HepG2 (cell line): ENCODE measurements around the gene PTPA. TPM values are rescaled to one million over a fixed set of nuclear protein-coding genes. Genes with fewer than 3 reads are reported as not detected.
A peak's percentile ranks its signal among the peaks of the same experiment; 100 is the strongest.

ENCODE experiments used
- ATAC-seq: fragments of 200-7000 bp; cut with Tn5 transposase; 3 replicates; pipeline ENCODE4 v1.9.1; 2020; ENCODE audit warnings: mild to moderate bottlenecking, moderate library complexity
- BruUV-seq: library from RNA; stranded (reverse); fragments of 400-500 nt; replicated peaks from 2 replicates; lab custom pipeline; 2021; lab: Mats Ljungman, UMichigan
- CTCF ChIA-PET: fragments of 300-600 bp; formaldehyde crosslinking; extraction: SDS; loops from one replicate; lab custom pipeline; 2021; ENCODE audit warnings: low total read pairs, inconsistent platforms, low intra/inter-chr PET ratio; lab: Yijun Ruan, JAX
- POLR2A ChIA-PET: fragments of 350-600 bp; sonication (Branson Sonifier 250); formaldehyde crosslinking; loops from one replicate; lab custom pipeline; 2020; ENCODE audit warnings: antibody characterized with exemption, inconsistent platforms; lab: Yijun Ruan, JAX
- DNase-seq: peaks from one replicate; pipeline ENCODE4 v3.0.0-alpha.2; 2015; ENCODE audit warnings: low spot score
- FAIRE-seq: peaks from 3 replicates; lab custom pipeline; 2011; peaks lifted over from hg19 to GRCh38; lab: Jason Lieb, UNC
- H2AFZ ChIP-seq: one replicate; pipeline ENCODE4 v1.6.1; 2011; ENCODE audit warnings: low read length, inconsistent platforms
- H3K27ac ChIP-seq: fragments of 300-600 bp; 3 replicates; pipeline ENCODE4 v1.8.0; 2011; ENCODE audit warnings: mixed run types, mild to moderate bottlenecking, mixed read lengths, low read length, inconsistent platforms; ENCODE audit not compliant: insufficient read depth; ENCODE audit errors: extremely low read length
- H3K27me3 ChIP-seq, 2 experiments: fragments of 200-600 bp in 1 of 2; 2 replicates in 1 of 2; 3 replicates in 1 of 2; pipeline versions ENCODE4 v1.6.0 to v1.8.0; 2011; ENCODE audit warnings: low read length in 2 of 2, mild to moderate bottlenecking in 2 of 2, moderate library complexity in 2 of 2, inconsistent platforms in 1 of 2; ENCODE audit not compliant: insufficient read depth in 2 of 2, control insufficient read depth in 1 of 2
- H3K36me3 ChIP-seq, 2 experiments: fragments of 200-600 bp in 1 of 2; replicated peaks in 1 of 2; 2 replicates in 1 of 2; 3 replicates in 1 of 2; pipeline versions ENCODE4 v1.5.1 to v1.8.0; 2011; ENCODE audit warnings: low read length in 2 of 2, inconsistent platforms in 1 of 2; ENCODE audit not compliant: insufficient read depth in 2 of 2, control insufficient read depth in 1 of 2
- H3K4me1 ChIP-seq: 2 replicates; pipeline ENCODE4 v1.5.1; 2012; ENCODE audit warnings: low read length, inconsistent platforms; ENCODE audit not compliant: insufficient read depth
- H3K4me2 ChIP-seq: 2 replicates; pipeline ENCODE4 v1.6.0; 2011; ENCODE audit warnings: low read depth, low read length, inconsistent platforms
- H3K4me3 ChIP-seq, 3 experiments: fragments of 200-600 bp in 1 of 3; sonication (generic), shearing (Covaris generic) in 1 of 3; replicated peaks in 1 of 3; 2 replicates each; pipeline ENCODE4 v1.5.1; 2011 to 2016; ENCODE audit warnings: low read length in 3 of 3, inconsistent platforms in 2 of 3, low read depth in 2 of 3, mild to moderate bottlenecking in 2 of 3, control low read depth in 1 of 3, mixed read lengths in 1 of 3; ENCODE audit not compliant: insufficient read depth in 1 of 3
- H3K79me2 ChIP-seq: one replicate; pipeline ENCODE4 v1.6.1; 2011; ENCODE audit warnings: low read length, inconsistent platforms; ENCODE audit not compliant: insufficient read depth
- H3K9ac ChIP-seq: 2 replicates; pipeline ENCODE4 v1.6.0; 2011; ENCODE audit warnings: mild to moderate bottlenecking, low read depth, low read length, inconsistent platforms; ENCODE audit not compliant: insufficient read depth
- H3K9me3 ChIP-seq: 2 replicates; pipeline ENCODE4 v1.5.1; 2012; ENCODE audit warnings: mild to moderate bottlenecking, low read length
- H4K20me1 ChIP-seq: 2 replicates; pipeline ENCODE4 v1.6.0; 2011; ENCODE audit warnings: inconsistent platforms, mild to moderate bottlenecking, low read length, moderate library complexity; ENCODE audit not compliant: insufficient read depth
- GABPB1 ChIP-seq: IDR thresholded peaks from 2 replicates; pipeline ENCODE4 v1.6.1; 2016; ENCODE audit warnings: mild to moderate bottlenecking, missing genetic modification reagents, moderate library complexity, missing compliant biosample characterization
- HINFP ChIP-seq: sonication (generic); formaldehyde crosslinking; IDR thresholded peaks from 2 replicates; pipeline ENCODE4 v1.4.0; 2020; ENCODE audit warnings: low read depth, mild to moderate bottlenecking, missing genetic modification reagents
- HNF4A ChIP-seq: sonication (generic); formaldehyde crosslinking; IDR thresholded peaks from 2 replicates; pipeline ENCODE4 v1.4.0; 2020; ENCODE audit warnings: missing genetic modification reagents
- PHF8 ChIP-seq: sonication (generic); formaldehyde crosslinking; IDR thresholded peaks from 2 replicates; pipeline ENCODE4 v1.5.0; 2020; ENCODE audit warnings: missing genetic modification reagents
- SAP130 ChIP-seq: IDR thresholded peaks from 2 replicates; pipeline ENCODE4 v1.6.1; 2016; ENCODE audit warnings: low read depth
- SP5 ChIP-seq: IDR thresholded peaks from 2 replicates; pipeline ENCODE4 v1.6.1; 2016; ENCODE audit warnings: low read depth, borderline replicate concordance
- SRY ChIP-seq: sonication (generic); formaldehyde crosslinking; IDR thresholded peaks from 2 replicates; pipeline ENCODE4 v1.8.0; 2022; ENCODE audit warnings: mild to moderate bottlenecking, missing genetic modification reagents
- ZFP90 ChIP-seq: sonication (generic); formaldehyde crosslinking; IDR thresholded peaks from 2 replicates; pipeline ENCODE4 v1.8.0; 2022; ENCODE audit warnings: missing genetic modification reagents, mild to moderate bottlenecking, inconsistent platforms, borderline replicate concordance
- ZNF20 ChIP-seq: sonication (generic); formaldehyde crosslinking; IDR thresholded peaks from 2 replicates; pipeline ENCODE4 v1.4.0; 2020; ENCODE audit warnings: mild to moderate bottlenecking, moderate library complexity, missing genetic modification reagents
- ZNF672 ChIP-seq: sonication (generic); formaldehyde crosslinking; IDR thresholded peaks from 2 replicates; pipeline ENCODE4 v1.8.1; 2022; ENCODE audit warnings: missing genetic modification reagents
- WGBS: methylation state at CpG from one replicate; pipeline ENCODE4 v1.1.6; 2017; ENCODE audit warnings: low lambda C conversion rate; 5-methylcytosine and 5-hydroxymethylcytosine counted together
- in situ Hi-C: cut with HindIII; loops from 2 replicates; pipeline ENCODE4 v1.10.0; 2017; ENCODE audit warnings: low pct_unique_long_range_greater_than_20kb; ENCODE audit not compliant: extremely low pct_ligation_motif_present
- intact Hi-C: fragments of 100-400 bp; cut with micrococcal nuclease; formaldehyde crosslinking; loops from one replicate; pipeline ENCODE4 v1.10.0; 2022; ENCODE audit not compliant: unreplicated experiment
- polyA plus RNA-seq, 8 experiments: library from polyadenylated mRNA; depleted of rRNA in 3 of 8; stranded (reverse) in 7 of 8; unstranded in 1 of 8; fragments of >200 nt; fragmentation: Illumina TruSeq in 4 of 8; extraction: Trizol in 4 of 8; gene quantifications; 2 replicates each; pipeline versions ENCODE4 v1.2.1 to v1.2.3, GENCODE V29; 2011 to 2016; ENCODE audit warnings: low read depth in 4 of 8, missing spikeins in 1 of 8, mixed read lengths in 1 of 8; ENCODE audit not compliant: insufficient read depth in 1 of 8
- total RNA-seq, 5 experiments: library from RNA; depleted of rRNA; stranded (reverse); fragments of >200 nt; fragmentation: Illumina TruSeq; extraction: Trizol; gene quantifications; 2 replicates each; pipeline ENCODE4 v1.2.3, GENCODE V29; 2016; ENCODE audit warnings: low read depth in 1 of 5
- TF ChIP-seq, protein P1 (sequence below): sonication (generic); formaldehyde crosslinking; conservative IDR thresholded peaks from 2 replicates; pipeline ENCODE4 v1.8.0; 2022; ENCODE audit warnings: mild to moderate bottlenecking, moderate library complexity, missing genetic modification reagents

The PTPA gene
- total and polyA plus RNA-seq, 2 of the 13 experiments (the other 11 are each of a cell fraction or from before 2014, with no cell fraction given), result 79.3 to 105 TPM

- FAIRE-seq, result no peak
- WGBS, result 94% methylated on average over 10 of the region's 10 CpGs
- no TSS peak for BruUV-seq
- no peak for DNase-seq
- H4K20me1 ChIP-seq, result no peaks in the 10 kb centered on the region
- no peaks in the 10 kb centered on the region for H3K27me3 ChIP-seq
- H2AFZ ChIP-seq, result no peak overlapping the region
- H3K9ac ChIP-seq, result no peak overlapping the region
- intact Hi-C loops (no loop called here), in situ Hi-C loops (no loop called here)
- no peak overlapping the region for H3K4me3 ChIP-seq
- peaks cover 21% of the 10 kb centered on the region for H3K79me2 ChIP-seq
- H3K4me2 ChIP-seq, result no peak overlapping the region
- H3K9me3 ChIP-seq, result no peaks in the 10 kb centered on the region
- POLR2A ChIA-PET, result interaction anchor here (1.3 kb wide), 1 partner anchor 33 kb away, joined by 5 read pairs; the partner anchor contains the start of genes CRAT and PTPA
- H3K36me3 ChIP-seq, result no peaks in the 10 kb centered on the region
- no peak for ATAC-seq
- CTCF ChIA-PET, result no interaction called here
- H3K27ac ChIP-seq, result peak overlapping the region; percentile 13
- TF ChIP-seq HINFP (CRISPR knock-in tag), result no peak
- no peak for TF ChIP-seq ZNF672 (CRISPR knock-in tag)
- TF ChIP-seq SP5, result no peak
- peaks cover 66% of the 10 kb centered on the region for H3K4me1 ChIP-seq
These were observed 34.0 kb upstream of the PTPA start for GRCh38 chr9:129077236-129077635.

DNA sequence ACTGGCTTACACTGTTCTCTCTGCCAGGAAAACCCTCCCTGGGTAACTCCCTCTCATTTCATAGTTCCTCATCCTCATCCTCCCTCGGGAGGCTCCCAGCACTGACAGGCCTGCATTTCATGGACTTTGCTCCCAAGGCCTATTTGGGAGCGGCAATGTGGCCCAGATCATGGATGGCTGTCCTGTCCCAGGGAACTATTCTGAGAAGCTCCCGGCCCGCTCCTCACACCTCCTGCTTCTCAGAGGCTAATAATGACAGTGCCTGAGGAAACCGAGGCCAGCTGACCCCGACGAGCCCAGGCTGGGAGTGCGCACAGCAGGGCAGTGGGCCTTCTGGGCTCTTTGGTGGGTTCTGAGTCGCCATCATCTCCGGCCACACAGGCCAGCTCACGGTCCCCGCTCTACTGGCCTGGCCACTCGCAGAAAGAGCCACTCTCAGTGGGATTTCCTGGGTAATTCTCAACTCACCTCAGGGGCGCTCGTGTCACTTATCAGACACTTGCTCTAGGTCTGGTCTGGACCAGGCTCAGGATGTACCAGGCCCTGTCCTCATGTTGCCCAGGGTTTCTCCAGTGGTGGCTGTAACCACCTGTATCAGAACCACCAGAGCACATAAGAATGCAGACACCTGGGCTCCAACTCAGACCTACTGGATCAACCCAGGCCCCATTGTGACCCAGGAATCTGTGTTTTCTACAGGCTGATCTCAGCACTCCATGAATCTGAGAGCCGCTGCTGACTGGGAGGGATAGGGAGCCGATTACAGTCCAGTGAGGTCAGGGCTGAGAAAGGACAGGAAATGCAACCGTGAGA, 32.3 kb upstream of the PTPA start:
- ChIA-PET POLR2A (no interaction called here), CTCF (no interaction called here)
- BruUV-seq, result no TSS peak
- FAIRE-seq (no peak), DNase-seq (peak; percentile 41), ATAC-seq (no peak)
- WGBS, result 37% methylated on average over 9 of the region's 18 CpGs
- Histone ChIP-seq H3K27me3 (no peaks in the 10 kb centered on the region), H3K27ac (peak overlapping the region; percentile 42), H3K4me1 (peaks cover 80% of the 10 kb centered on the region), H3K4me2 (peak overlapping the region; percentile 98), H4K20me1 (no peaks in the 10 kb centered on the region), H3K36me3 (peaks cover 2 to 3% of the 10 kb centered on the region in 2 experiments; a peak in 3 of 5 replicates), H3K9ac (peak overlapping the region; percentile 49), H2AFZ (no peak overlapping the region), H3K4me3 (peak overlapping the region; percentile 29 to 89 (median 30); a peak in 5 of 6 replicates), H3K79me2 (peaks cover 37% of the 10 kb centered on the region), H3K9me3 (no peaks in the 10 kb centered on the region)
- in situ Hi-C loops, result no loop called here
- intact Hi-C loops, result no loop called here
- TF ChIP-seq, protein P1, sequence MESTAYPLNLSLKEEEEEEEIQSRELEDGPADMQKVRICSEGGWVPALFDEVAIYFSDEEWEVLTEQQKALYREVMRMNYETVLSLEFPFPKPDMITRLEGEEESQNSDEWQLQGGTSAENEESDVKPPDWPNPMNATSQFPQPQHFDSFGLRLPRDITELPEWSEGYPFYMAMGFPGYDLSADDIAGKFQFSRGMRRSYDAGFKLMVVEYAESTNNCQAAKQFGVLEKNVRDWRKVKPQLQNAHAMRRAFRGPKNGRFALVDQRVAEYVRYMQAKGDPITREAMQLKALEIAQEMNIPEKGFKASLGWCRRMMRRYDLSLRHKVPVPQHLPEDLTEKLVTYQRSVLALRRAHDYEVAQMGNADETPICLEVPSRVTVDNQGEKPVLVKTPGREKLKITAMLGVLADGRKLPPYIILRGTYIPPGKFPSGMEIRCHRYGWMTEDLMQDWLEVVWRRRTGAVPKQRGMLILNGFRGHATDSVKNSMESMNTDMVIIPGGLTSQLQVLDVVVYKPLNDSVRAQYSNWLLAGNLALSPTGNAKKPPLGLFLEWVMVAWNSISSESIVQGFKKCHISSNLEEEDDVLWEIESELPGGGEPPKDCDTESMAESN (CRISPR knock-in tag), result peak; percentile 38; the same call in 1 of the 2 replicates
- TF ChIP-seq GABPB1 (CRISPR knock-in tag), result peak; percentile 1; the same call in 1 of the 2 replicates
- peak; percentile 52 for TF ChIP-seq PHF8 (CRISPR knock-in tag)
- TF ChIP-seq ZFP90 (CRISPR knock-in tag), result no peak
- peak; percentile 84 for TF ChIP-seq HNF4A (CRISPR knock-in tag)
- no peak for TF ChIP-seq ZNF20
- 0 out of 2 replicates have a peak, but pooled peaks have one; percentile 24 for TF ChIP-seq SAP130
- 0 out of 2 replicates have a peak, but pooled peaks have one; percentile 28 for TF ChIP-seq SRY
